Omental fat pad (tissue), 4 donors: ENCODE measurements around the gene RNF135. TPM values are rescaled to one million over a fixed set of nuclear protein-coding genes. Genes with fewer than 3 reads are reported as not detected.

ENCODE experiments used
- ATAC-seq: fragments of 150-250 bp; one replicate; pipeline ENCODE4 v1.9.1; 2016; ENCODE audit warnings: mild to moderate bottlenecking, moderate library complexity; ENCODE audit not compliant: low FRiP score
- DNase-seq: peaks from one replicate; pipeline ENCODE4 v3.0.0-alpha.2; 2019; ENCODE audit warnings: low spot score
- total RNA-seq, 4 donors: library from RNA; depleted of rRNA; stranded (reverse); fragments of >200 nt; gene quantifications; one replicate each; pipeline ENCODE4 v1.1.0, GENCODE V29; 2016
- TF ChIP-seq, protein P1 (sequence below), 3 donors: fragments of 450-650 bp; IDR thresholded peaks; one replicate each; pipeline ENCODE4 v1.5.1; 2016 to 2017; ENCODE audit warnings: antibody characterized with exemption in 3 of 3, mild to moderate bottlenecking in 3 of 3, moderate library complexity in 2 of 3

The RNF135 gene
- total RNA-seq, 4 donors from 2014 or later = 24.7 to 57.5 (median 40.5) TPM

DNA sequence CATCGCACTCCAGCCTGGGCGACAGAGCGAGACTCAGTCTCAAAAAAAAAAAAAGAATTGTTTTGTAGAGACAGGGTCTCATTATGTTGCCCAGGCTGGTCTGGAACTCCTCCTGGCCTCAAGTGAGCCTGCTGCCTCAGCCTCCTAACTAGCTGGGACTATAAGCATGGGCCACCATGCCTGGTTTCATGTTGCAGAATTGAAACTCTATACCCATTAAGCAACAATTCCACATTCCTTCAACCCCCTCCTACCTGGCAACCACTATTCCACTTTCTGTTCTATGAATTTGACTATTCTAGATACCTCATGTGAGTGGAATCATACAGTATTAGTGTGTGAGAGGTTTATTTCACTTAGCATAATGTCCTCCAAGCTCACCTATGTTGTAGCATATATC, 24.5 kb downstream of the RNF135 start:
- DNase-seq (no peak), ATAC-seq (no peak)
- TF ChIP-seq, protein P1, sequence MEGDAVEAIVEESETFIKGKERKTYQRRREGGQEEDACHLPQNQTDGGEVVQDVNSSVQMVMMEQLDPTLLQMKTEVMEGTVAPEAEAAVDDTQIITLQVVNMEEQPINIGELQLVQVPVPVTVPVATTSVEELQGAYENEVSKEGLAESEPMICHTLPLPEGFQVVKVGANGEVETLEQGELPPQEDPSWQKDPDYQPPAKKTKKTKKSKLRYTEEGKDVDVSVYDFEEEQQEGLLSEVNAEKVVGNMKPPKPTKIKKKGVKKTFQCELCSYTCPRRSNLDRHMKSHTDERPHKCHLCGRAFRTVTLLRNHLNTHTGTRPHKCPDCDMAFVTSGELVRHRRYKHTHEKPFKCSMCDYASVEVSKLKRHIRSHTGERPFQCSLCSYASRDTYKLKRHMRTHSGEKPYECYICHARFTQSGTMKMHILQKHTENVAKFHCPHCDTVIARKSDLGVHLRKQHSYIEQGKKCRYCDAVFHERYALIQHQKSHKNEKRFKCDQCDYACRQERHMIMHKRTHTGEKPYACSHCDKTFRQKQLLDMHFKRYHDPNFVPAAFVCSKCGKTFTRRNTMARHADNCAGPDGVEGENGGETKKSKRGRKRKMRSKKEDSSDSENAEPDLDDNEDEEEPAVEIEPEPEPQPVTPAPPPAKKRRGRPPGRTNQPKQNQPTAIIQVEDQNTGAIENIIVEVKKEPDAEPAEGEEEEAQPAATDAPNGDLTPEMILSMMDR (IDR thresholded peaks at IDR 0.05) = no peak

DNA sequence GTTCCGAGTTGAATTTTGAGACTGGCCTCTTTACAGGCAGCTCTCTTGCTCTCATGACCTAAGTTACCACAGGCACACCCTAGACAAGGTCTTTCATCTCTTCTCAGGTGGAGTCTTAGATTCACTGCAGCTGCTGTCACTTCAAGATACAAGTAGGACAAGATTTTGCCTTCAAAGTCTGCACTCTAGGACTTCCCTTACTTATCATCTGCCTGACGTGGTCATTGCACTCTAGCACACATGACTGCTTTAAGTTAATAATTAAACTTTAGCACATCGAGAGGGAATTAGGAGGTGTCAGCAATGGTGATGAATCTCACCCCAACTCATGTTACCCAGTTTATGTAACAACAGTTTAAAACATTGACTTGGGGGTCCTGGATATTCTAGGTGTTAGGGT, 25.6 kb downstream of the RNF135 start:
- TF ChIP-seq, protein P1 (IDR thresholded peaks at IDR 0.05) = no peak
- no peak for DNase-seq
- no peak for ATAC-seq

DNA sequence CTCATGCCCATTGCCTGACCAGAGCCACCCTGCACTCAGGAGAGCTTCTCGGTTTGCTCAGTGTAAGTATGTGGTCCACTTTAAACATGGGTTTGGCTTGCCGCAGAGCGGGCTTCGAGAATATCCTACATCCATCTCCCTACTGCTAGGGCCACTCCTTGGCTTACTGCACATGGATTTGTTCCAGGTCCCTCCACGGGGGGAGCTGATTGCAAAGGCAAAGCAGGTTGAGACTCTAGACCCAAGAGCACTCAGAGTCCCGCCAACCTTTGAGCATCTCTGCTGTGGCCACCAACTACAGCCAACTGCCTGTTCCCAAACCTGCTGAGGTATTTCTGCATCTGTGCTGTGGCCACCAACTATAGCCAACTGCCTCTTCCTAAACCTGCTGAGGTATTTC, 26.4 kb downstream of the RNF135 start:
- ATAC-seq = no peak
- TF ChIP-seq, protein P1 (IDR thresholded peaks at IDR 0.05) = no peak
- no peak for DNase-seq

DNA sequence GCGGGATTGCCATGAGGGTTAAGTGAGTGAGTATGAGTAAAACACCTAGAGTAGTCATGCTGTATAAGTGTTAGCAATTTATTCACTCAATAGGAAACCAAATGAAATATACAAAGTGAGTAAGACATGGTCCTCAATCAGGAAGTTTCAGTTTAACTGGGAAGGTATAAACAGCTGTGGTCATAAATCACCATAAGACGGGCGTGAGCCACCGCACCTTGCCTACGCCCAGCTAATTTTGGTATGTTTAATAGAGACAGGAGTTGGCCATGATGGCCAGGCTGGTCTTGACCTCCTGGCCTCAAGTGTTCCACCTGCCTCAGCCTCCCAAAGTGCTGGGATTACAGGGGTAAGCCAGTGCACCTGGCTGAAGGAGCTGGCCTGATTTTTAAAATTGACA, 27.0 kb downstream of the RNF135 start:
- no peak for ATAC-seq
- TF ChIP-seq, protein P1 (IDR thresholded peaks at IDR 0.05) = no peak
- DNase-seq = no peak

DNA sequence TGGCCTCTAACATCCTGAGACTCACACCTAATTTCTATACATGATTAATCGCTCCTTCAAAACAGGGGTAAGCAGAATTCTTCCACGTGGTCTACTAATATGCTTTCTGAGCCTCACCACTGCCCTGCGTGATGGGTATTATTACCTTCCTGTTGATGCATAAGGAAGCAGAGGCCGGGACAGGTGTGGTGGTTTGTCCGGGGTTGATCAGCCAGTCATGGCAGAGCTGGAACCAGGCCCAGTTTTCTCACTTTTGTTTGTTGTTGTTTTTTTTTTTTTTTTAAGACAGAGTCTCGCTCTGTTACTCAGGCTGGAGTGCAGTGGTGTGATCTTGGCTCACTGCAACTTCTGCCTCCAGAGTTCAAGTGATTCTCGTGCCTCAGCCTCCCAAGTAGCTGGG, 31.2 kb downstream of the RNF135 start:
- no peak for ATAC-seq
- no peak for DNase-seq
- TF ChIP-seq, protein P1 (IDR thresholded peaks at IDR 0.05) = no peak

DNA sequence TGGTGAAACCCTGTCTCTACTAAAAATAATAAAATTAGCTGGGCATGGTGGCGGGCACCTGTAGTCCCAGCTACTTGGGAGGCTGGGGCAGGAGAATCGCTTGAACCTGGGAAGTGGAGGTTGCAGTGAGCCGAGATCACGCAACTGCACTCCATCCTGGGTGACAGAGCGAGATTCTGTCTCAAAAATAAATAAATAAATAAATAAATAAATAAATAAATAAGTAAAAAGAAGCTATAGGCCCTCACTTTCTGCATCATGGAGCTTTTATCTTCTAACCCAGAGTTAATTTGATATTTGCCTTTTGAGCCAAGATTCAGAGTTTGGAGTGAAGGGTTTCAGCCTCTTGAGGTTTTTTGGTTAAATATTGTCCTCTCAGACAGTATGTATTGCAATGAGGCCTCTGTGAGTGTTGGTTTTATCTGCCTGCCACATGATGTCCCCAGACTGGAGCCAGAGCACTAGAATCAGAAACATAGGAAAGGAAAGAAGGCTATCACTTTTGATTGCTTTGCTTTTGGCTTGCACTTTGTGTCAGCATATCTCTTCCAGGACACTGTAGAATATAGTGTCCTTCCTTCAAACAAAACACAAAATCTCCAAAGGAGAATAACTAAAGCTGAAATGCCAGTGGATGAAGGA, 32.5 kb downstream of the RNF135 start:
- ATAC-seq = no peak
- TF ChIP-seq, protein P1 (IDR thresholded peaks at IDR 0.05) = no peak
- DNase-seq = no peak

DNA sequence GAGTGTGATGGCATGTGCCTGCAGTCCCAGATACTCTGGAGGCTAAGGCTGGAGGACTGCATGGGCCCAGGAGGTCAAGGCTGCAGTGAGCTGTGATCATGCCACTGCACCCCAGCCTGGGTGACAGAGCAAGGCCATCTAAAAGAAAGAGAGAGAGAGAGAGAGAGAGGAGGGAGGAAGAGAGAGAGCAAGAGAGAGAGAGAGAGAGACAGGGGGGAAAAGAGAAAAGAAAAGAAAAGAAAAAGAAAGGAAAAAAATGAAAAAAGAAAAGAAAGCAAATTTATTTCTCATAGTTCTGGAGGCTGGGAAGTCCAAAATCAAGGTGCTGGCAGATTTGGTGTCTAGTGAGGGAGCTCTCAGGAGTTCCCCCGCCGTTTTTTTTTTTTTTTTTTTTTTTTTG, 33.3 kb downstream of the RNF135 start:
- ATAC-seq = no peak
- no peak for DNase-seq
- TF ChIP-seq, protein P1 (IDR thresholded peaks at IDR 0.05) = no peak
